ENCODE data around the gene MAP4.
A peak's percentile ranks its signal among the peaks of the same experiment; 100 is the strongest.

Gene MAP4

GRCh38 chr3:47855461-47856383 is 160.5 kb downstream of the MAP4 start:
- no peak for DNase-seq
- in situ Hi-C loops (cut with HindIII; ENCODE audit: low pct_ligation_motif_present, low pct_unique_long_range_greater_than_20kb, low sequenced_read_pairs) = no loop called here

- in situ Hi-C loops (cut with HindIII; ENCODE audit: low pct_ligation_motif_present, low pct_unique_long_range_greater_than_20kb, low sequenced_read_pairs) = no loop called here
- no peak for DNase-seq
Observed at GRCh38 chr3:47854720-47855455, 161.3 kb downstream of the MAP4 start.

DNA sequence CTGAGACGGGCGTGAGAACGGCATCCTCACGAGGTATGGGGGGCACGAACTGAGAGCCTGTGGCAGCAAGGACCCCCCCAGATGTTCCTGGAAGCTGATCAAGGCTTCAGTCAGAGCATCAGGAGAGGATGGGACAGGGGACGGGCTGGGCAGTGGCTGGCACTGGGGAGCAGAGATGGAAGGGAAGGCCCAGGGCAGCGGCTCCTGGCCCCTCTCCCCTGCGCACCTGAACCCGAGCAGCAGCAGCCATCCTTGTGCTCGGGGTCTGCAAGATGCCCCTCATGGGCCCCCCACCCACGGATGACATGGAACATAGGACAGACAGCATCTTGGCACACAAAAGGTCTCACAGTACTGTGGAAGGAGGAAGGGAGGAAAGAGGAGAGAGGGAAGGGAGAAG is 161.9 kb downstream of the MAP4 start:
- in situ Hi-C loops (cut with HindIII; ENCODE audit: low pct_ligation_motif_present, low pct_unique_long_range_greater_than_20kb, low sequenced_read_pairs) = no loop called here
- DNase-seq = no peak

DNA sequence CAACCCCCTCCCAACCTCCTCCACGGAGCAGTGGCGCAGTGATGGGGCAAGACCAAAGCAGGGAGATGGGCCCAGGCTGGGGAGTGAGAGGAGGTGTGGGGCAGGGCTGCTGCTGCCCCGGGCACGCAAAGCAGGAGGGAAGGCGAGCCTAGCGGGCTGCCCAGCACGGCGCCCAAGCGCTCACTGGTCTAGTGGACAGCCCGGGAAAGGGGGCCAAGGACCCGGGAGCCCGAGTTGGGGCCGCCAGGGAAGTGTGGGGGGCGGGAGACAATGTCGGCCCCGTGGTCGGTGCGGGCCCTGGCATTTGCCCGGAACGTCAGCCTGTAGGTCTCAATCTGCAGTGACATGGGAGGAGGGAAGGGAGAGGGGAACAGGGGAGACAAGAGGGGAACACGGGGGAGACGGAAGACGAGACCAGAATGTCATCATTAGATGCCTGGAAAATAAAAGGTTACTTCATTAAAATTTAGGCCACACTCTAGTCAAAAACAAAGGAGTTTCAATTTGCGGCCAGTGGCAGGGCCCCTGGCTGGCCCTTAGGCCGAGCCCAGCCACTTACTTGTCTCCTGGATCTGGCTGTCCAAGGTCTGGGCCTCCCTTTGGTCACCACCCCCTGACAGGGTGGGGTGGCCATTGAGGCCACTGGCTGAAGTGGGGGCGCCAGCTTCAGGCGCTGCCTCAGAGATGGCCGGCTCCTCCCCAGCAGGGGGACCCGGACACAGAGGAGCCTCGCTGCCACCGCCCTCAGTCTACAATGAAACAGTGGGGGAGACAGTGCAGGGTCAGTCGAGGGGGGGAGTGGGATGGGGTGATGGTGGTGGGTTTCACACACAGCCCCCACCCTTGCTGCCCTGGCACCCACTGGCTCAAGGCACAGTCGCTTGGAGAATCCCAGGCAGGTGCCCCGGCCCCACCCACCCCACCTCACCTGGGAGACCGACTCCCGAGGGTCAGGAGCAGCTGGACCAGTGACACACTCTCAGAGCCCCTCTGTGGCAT is 163.3 kb downstream of the MAP4 start:
- in situ Hi-C loops (cut with HindIII; ENCODE audit: low pct_ligation_motif_present, low pct_unique_long_range_greater_than_20kb, low sequenced_read_pairs) = no loop called here

DNA sequence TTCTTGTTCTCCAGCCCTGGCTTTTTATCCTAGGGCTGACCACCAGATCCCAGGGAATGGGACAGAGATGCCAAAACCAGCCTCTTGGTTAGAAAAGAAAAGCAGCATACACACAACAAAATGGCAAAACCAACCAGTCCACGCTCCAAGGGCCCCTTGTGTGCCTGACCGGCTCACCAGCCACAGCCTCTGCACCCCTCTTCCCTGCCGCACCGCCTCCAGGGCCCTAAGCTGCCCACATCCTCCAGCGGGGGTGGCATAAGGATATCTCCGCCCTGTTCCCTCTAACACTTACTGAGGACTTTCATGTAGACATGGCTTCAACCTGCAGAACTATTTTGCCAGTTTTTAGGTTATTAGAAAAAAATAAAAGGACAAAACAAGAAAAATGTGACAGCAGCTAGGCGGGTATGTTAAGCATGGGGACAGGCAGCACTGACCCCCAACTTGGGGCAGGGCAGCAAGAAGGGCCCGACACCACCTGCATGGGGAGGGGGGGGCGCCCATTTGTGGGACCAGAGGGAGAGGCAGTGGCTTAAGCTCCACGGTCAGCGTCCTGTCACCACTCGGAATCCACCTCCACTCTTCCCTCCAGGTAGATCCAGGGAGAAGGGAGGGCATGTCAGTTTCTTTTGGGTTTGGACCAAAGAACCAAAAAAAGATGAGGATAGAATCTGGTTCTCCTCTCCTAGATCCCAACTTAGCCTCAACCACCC is 164.2 kb downstream of the MAP4 start:
- DNase-seq = no peak
- in situ Hi-C loops (cut with HindIII; ENCODE audit: low pct_ligation_motif_present, low pct_unique_long_range_greater_than_20kb, low sequenced_read_pairs) = no loop called here

More for the DNA sequence above, 163.3 kb downstream of the MAP4 start:
- DNase-seq = no peak

DNA sequence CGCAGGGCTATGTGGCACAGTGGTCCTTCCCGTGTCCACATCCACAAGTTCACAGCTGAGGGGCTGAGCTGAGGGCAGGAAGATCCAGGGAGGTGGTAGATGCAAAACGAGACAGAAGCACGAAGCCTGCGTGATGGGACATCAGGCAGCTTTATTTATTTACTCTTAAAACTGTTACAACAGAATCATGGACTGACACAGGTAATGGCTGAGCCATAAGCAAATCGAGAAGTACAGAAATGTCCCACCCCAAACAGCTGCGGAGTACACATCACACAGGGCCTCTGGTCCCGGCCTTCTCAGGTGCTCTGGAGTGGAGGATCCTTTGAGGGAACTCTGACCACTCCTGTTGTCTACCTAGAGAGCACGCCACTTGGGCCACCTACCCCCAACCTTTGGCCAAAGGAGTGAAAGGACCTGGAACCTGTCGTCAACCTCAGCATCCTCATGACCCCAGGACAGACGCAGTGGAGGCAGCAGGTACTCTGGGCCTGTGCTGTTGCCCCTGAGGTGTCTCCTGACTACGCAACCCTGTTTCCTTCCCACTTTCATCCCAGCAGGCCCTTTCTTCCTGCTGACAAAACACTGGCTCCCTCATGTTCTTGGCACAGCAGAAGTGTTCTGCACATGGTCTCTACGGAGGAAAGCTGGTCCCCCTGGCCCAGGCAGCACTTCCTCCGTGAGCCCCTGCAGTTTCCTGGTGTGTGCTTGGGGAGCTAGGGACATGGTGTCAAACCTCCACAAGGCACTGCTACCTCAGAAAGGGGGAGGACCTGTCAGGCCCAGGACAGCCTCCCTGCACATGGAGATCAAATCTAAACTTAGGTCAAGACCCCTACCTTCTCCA is 165.4 kb downstream of the MAP4 start:
- in situ Hi-C loops (cut with HindIII; ENCODE audit: low pct_ligation_motif_present, low pct_unique_long_range_greater_than_20kb, low sequenced_read_pairs) = no loop called here
- DNase-seq = no peak

GRCh38 chr3:47849699-47850563 is 166.3 kb downstream of the MAP4 start:
- in situ Hi-C loops (cut with HindIII; ENCODE audit: low pct_ligation_motif_present, low pct_unique_long_range_greater_than_20kb, low sequenced_read_pairs) = no loop called here
- peak; percentile 26 for DNase-seq

GRCh38 chr3:47849186-47849698 is 167.0 kb downstream of the MAP4 start:
- in situ Hi-C loops (cut with HindIII; ENCODE audit: low pct_ligation_motif_present, low pct_unique_long_range_greater_than_20kb, low sequenced_read_pairs) = no loop called here
- no peak for DNase-seq

DNA sequence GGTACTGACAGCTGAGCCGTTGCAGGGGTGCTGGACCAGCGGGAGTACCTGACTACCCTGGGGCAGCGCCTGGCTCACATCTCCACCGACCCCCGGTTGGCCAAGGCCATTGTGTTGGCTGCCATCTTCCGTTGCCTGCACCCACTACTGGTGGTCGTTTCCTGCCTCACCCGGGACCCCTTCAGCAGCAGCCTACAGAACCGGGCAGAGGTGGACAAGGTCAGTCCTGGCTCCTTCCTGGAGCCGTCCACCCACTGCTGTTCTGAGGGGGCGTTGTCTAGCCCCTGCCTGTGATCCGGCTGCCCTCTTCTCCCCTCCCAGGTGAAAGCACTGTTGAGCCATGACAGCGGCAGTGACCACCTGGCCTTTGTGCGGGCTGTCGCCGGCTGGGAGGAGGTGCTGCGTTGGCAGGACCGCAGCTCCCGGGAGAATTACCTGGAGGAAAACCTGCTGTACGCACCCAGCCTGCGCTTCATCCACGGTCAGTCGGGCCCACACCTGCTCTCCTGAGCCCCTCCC is 167.6 kb downstream of the MAP4 start:
- in situ Hi-C loops (cut with HindIII; ENCODE audit: low pct_ligation_motif_present, low pct_unique_long_range_greater_than_20kb, low sequenced_read_pairs) = no loop called here
- DNase-seq = no peak

DNA sequence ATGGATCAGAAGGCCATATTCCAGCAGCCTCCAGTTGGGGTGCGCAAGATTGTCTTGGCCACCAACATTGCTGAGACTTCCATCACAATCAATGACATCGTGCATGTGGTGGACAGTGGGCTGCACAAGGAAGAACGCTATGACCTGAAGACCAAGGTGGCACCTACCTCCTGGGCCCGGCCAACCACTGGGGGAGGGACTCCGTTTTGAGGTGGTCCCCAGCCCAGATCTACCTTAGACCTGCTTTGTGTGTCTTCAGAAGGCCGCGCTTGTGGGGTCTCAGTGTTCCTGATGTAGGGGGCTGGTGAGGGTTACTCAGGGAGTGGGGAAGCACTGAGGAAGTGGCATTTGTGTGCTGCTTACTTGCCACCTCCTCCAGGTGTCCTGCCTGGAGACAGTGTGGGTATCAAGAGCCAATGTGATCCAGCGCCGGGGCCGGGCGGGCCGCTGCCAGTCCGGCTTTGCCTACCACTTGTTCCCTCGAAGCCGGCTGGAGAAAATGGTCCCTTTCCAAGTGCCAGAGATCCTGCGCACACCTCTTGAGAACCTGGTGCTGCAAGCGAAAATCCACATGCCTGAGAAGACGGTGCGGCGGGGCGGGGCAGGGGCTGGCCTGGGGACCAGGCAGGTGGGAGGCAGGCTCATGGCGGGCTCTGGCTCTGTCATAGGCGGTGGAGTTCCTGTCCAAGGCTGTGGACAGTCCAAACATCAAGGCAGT is 168.3 kb downstream of the MAP4 start:
- in situ Hi-C loops (cut with HindIII; ENCODE audit: low pct_ligation_motif_present, low pct_unique_long_range_greater_than_20kb, low sequenced_read_pairs) = no loop called here

DNA sequence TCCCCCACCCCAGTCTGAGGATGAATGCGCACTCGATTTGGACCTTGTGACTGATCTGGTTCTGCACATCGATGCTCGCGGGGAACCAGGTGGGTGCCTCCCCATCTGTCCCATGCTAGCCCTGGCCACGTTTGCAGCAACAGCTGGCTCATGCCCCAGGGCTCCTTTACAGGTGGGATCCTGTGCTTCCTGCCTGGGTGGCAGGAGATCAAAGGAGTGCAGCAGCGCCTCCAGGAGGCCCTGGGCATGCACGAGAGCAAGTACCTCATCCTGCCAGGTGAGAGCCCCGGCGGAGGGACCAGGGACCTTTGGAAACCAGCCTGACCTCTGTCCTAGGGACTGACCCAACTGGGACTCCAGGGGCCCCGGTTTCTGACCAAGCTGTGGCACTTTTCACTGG is 169.0 kb downstream of the MAP4 start:
- no peak for DNase-seq
- in situ Hi-C loops (cut with HindIII; ENCODE audit: low pct_ligation_motif_present, low pct_unique_long_range_greater_than_20kb, low sequenced_read_pairs) = no loop called here

More for the DNA sequence above, 168.3 kb downstream of the MAP4 start:
- DNase-seq = no peak

DNA sequence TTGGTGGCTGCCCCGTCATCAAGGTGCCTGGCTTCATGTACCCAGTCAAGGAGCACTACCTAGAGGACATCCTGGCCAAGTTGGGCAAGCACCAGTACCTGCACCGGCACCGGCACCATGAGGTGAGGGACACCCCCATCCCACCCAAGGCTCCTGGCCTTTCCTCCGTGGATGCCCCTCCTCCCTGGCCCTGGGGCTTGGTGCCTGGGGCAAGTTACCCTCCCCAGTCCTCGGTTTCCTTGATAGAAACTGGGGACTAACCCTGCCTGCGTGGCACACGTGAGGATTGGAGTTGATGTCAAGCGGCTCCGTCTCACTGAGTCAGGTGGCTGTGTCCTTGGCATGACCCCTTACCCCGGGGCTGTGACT is 169.4 kb downstream of the MAP4 start:
- DNase-seq = no peak
- in situ Hi-C loops (cut with HindIII; ENCODE audit: low pct_ligation_motif_present, low pct_unique_long_range_greater_than_20kb, low sequenced_read_pairs) = no loop called here

- no peak for DNase-seq
- in situ Hi-C loops (cut with HindIII; ENCODE audit: low pct_ligation_motif_present, low pct_unique_long_range_greater_than_20kb, low sequenced_read_pairs) = no loop called here
Observed at GRCh38 chr3:47846186-47846879, 169.9 kb downstream of the MAP4 start.

- in situ Hi-C loops (cut with HindIII; ENCODE audit: low pct_ligation_motif_present, low pct_unique_long_range_greater_than_20kb, low sequenced_read_pairs) = no loop called here
- DNase-seq = no peak
Observed at GRCh38 chr3:47841786-47842349, 174.3 kb downstream of the MAP4 start.

- DNase-seq = no peak
- in situ Hi-C loops (cut with HindIII; ENCODE audit: low pct_ligation_motif_present, low pct_unique_long_range_greater_than_20kb, low sequenced_read_pairs) = no loop called here
Observed at GRCh38 chr3:47838503-47838902, 177.7 kb downstream of the MAP4 start.

Measured in ACHN (cell line).